Stimulated activated CD4-positive, alpha-beta T cell treated with anti-CD3 and anti-CD28 coated beads, Interleukin-12 subunit alpha, Interleukin-12 subunit beta, amount 100 ng/mL, for 48 hours (primary cell): ENCODE data around the gene APOL4.
"Not testable (repeated sequence)": the region's sequence is repeated elsewhere in the genome, so short reads cannot be mapped to it uniquely, and the experiment has no call there.

ENCODE experiments used
- DNase-seq, 3 donors: peaks; one replicate each; pipeline ENCODE4 v3.0.0-alpha.2; 2020; ENCODE audit warnings: low read depth in 2 of 3, low spot score in 1 of 3

The APOL4 gene

GRCh38 chr22:36185828-36186624 lies 15.6 kb downstream of the APOL4 start:
- no peak for DNase-seq

- no peak for DNase-seq
These were observed 17.1 kb downstream of the APOL4 start for GRCh38 chr22:36184433-36185025.

- no peak for DNase-seq
These were observed 18.2 kb downstream of the APOL4 start for GRCh38 chr22:36183446-36183845.

- DNase-seq, result no peak
These were observed 18.8 kb downstream of the APOL4 start for GRCh38 chr22:36182857-36183256.

- no peak for DNase-seq
These were observed 19.6 kb downstream of the APOL4 start for GRCh38 chr22:36182056-36182455.

- no peak for DNase-seq
These were observed 20.7 kb downstream of the APOL4 start for GRCh38 chr22:36180928-36181327.

DNA sequence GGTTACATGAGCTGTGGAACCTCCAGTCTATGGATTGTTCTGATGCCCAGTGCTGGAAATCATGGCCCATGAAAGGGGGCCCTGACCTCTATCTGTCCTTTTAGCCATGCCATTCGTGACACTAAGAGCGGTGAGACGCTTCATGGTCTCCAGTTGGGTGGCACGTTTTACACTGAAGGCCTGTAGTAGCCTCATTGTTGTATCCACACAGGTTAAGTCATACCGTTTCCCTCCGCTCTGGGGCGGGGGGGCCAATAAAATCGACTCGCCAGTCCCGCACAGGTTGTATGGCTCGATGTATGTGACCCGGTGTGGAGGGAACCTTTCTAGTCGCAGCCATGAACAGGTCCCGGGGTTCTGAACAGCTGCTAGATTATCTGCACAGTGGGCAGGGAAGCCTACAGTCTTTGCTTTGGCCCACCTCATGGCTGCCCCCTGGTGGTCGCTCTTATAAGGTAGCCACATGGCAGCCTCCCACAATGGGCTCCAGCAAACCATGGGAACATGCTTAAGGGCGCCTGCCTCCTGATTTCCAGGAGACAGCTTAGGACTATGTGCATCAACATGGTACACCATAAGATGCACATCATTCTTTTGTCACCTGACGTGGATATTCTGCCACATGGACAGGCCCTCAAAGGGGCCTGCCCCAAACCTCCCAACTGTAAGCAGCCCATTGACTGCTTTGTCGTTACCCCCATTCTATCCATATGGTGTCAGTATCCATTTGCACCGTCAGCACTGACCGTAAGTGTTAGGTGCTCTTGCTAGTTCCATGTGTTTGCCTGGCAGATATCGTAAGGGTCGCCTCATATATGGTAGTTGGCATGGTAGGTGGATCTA lies 21.4 kb downstream of the APOL4 start:
- peak; percentile 71 to 86 (median 82) for DNase-seq

DNA sequence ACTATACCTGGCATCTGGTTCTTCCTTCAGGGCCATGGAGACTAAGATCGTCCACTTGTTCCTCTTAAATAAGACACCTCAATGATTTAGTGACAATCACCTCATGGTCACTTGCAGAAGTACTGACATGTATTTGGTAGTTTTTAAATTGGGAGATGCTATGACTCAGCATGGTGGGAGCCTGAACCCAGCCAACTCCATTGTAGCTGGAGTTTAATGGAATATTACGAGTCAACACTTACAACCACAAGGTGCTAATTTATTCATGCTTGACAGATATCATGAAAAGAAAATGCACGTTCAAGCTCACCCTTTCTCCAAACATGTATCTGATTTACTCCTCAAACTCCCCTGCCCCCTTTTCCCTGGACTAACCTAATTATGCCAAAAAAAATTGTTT lies 24.4 kb downstream of the APOL4 start:
- DNase-seq, result no peak

DNA sequence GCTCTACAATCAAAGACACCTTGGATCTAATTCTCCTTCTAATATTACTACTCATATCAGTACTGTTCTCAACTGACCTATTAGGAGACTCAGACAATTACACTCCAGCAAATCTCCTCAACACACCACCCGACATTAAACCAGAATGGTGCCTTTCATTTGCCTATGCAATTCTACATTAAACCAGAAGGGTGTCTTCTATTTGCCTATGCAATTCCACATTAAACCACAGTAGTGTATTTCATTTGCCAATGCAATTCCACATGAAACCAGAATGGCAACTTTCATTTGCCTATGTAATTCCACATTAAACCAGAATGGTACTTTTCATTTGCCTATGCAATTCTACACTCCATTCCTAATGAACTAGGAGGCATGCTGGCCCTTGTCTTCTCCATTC lies 25.7 kb downstream of the APOL4 start:
- no peak for DNase-seq

GRCh38 chr22:36171941-36172340 lies 29.7 kb downstream of the APOL4 start:
- no peak for DNase-seq

DNA sequence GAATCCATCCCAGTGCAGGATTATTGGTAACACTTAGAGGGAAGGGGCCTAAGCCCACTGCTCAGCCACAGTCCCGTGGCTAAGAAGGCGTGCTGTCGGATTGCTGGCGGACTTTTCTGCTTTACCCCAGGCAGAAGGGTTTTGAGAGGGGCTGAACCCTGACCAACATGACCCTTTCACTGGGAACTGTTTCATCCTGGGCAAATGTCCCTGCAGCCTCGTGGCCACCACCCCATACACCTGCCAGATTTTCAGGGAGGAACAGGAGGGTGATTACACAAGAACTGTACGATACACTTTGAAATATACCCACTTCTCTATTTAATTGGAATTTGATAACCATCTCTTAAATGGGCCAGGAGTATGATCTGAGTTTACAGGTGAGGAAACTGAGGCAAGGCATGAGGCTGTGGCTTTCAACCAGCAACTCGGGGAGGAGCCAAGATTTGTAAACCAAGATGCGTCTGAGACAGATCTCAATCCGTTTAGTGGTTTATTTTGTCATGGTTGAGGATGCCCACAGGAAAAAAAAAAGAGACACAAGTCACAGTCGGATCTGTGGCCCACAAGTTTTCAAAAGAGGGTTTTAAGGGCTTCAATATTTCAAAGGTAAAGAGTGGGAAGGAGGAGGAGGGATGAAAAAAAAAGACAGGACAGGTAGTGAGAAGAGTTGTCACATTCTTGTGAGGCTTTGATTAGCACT lies 34.9 kb downstream of the APOL4 start:
- DNase-seq, result no peak

DNA sequence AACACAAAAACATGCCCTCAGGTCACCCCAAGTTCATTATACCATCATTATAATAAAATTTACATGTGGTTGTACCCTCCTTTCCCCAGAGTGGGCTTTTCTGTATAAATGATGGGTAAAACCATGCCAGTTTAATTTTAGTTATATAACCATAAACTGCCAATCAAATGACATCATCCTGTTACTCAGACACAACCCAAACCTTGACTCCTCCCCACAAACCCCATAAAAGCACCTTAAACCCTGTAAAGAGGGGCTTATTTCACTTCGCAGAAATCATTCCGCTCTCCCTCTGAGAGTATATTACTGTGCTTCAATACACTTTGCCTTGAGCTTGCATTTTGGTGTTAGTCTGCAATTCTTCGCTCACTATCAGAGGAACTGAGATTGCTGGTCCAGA lies 35.5 kb downstream of the APOL4 start:
- no peak for DNase-seq

DNA sequence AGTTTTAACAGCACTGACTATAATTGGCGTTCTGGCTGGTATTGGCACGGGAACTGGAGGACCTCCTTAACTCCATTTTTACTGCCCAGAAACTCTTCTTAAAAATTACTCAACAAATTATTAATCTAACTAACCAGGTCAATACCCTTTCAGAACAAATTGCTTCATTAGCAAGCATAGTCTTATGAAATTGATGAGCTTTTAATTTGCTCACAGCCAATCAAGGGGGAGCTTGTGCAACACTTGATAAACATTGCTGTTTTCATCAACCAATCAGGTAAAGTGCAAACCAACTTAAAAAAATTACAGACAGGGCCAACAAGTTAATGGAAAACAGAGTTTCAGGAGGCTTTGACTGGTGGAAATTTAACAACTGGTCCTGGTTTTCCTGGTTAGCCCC lies 36.5 kb downstream of the APOL4 start:
- DNase-seq, result no peak

GRCh38 chr22:36164621-36165020 lies 37.0 kb downstream of the APOL4 start:
- DNase-seq, result no peak

GRCh38 chr22:36163497-36163896 lies 38.1 kb downstream of the APOL4 start:
- no peak for DNase-seq

DNA sequence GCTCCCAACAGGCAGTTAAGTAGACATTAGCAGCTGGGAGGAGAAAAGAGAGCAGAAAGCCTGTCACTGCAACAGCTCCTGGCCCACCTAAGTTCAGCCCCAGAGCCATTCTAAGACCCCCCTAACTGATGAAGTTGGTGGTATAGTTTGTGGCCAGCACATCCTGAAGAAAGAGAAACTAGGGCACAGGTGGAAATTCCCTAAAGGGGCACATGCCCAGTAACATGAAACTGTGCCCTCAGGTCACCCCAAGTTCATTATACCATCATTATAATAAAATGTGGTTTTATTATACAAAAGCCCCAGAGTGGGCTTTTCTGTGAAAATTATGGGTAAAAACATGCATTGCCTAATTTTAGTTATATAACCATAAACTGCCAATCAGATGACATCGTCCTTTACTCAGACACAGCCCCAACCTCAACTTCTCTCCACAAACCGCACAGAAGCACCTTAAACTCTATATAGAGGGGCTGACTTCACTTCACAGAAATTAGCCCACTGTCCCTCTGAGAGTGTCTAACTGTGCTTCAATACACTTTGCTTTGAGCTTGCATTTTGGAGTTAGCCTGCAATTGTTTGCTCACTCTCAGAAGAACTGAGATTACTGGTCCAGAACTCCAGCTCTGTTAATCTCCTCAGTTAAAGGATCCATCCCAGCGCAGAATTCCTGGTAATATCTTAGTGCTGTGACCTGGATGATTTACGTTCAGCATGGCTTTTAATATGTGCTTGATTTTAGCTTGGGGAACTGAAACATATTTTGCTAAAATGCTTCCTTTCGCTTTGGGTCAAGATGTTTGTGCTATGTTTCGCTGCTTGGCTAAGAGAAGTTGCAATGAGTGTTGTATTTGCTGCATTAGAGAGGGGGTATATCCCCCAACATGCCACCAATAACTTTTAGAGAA lies 39.2 kb downstream of the APOL4 start:
- DNase-seq, result no peak

DNA sequence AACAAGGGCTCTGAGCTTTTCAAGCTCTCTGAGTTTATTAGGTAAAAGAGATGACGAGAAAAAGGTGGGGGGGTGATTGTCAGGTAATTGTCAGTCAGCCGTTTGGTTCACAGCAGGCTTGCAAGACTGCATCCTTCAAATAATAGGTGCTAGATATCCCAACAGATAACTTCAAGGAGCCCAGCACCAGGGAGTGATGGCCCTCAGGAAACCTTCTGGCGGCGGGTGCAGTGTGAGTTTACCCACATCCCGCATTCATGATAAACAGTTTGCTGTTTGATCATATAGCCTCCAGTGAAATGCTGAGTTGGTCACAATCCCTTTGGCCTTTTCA lies 39.8 kb downstream of the APOL4 start:
- DNase-seq, result not testable (repeated sequence)

DNA sequence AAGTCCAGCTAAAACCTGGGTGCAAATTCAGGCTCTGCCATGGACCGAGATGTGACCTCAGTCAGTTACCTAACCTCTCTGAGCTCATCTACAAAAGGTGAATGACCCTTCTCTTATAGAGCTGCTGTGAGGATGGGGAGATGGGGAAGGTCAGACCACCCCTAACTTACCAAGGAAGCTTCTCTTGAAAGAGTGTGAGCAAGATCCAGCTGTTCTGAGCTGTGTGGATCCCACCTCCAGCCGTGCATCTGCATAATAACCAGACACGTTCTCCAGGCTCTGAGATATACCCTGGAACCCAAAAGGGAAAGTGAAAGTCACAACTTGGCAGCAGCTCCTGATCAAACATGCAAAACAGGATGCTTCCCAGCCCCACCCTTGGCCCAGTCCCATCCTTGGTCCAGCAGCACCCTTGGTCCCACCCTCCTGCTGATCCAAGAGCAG lies 41.1 kb downstream of the APOL4 start, which contains the start of gene APOL3:
TSS of gene APOL3 (minus strand) at position 257 of the 444 bp plus-strand sequence. CDS start 11,700 bp downstream, outside the sequence.
- DNase-seq, result peak in 1 of 3 donors; percentile 50

- peak; percentile 55 to 73 (median 72) for DNase-seq
These were observed 44.8 kb downstream of the APOL4 start for GRCh38 chr22:36156515-36157419.
